H1 (cell line): ENCODE measurements around the gene THOC7. TPM values are rescaled to one million over a fixed set of nuclear protein-coding genes. Genes with fewer than 3 reads are reported as not detected.

Source experiments
- CTCF ChIA-PET: fragments of 300-600 bp; sonication (Branson Sonifier 250); formaldehyde crosslinking; loops from one replicate; lab custom pipeline; 2021; ENCODE audit not compliant: partially characterized antibody; lab: Charles Lee
- POLR2A ChIA-PET: fragments of 300-600 bp; sonication (Branson Sonifier 250); formaldehyde crosslinking; loops from one replicate; lab custom pipeline; 2021; ENCODE audit warnings: inconsistent platforms; ENCODE audit not compliant: partially characterized antibody; lab: Charles Lee
- DNase-seq, 2 experiments: peaks; one replicate each; pipeline versions ENCODE4 v3.0.0 to v3.0.0-alpha.2; 2010 to 2022; ENCODE audit warnings: low spot score in 2 of 2, low read depth in 1 of 2, mixed read lengths in 1 of 2
- FAIRE-seq: peaks from 2 replicates; lab custom pipeline; 2011; peaks lifted over from hg19 to GRCh38; lab: Jason Lieb, UNC
- H2AFZ ChIP-seq: 2 replicates; pipeline ENCODE4 v1.8.1; 2012; ENCODE audit warnings: low read length, inconsistent platforms
- H2AK5ac ChIP-seq: 2 replicates; pipeline ENCODE4 v1.6.1; 2013; ENCODE audit warnings: low read depth, low read length
- H2BK120ac ChIP-seq: replicated peaks from 2 replicates; pipeline ENCODE3; 2013; ENCODE audit warnings: low read depth, low read length, inconsistent platforms
- H2BK12ac ChIP-seq: 2 replicates; pipeline ENCODE4 v1.6.1; 2013; ENCODE audit warnings: low read depth, low read length
- H2BK15ac ChIP-seq: 2 replicates; pipeline ENCODE4 v1.6.1; 2013; ENCODE audit warnings: low read length
- H2BK20ac ChIP-seq: 2 replicates; pipeline ENCODE4 v1.6.1; 2013; ENCODE audit warnings: low read length
- H2BK5ac ChIP-seq: 2 replicates; pipeline ENCODE4 v1.6.1; 2013; ENCODE audit warnings: low read depth, low read length
- H3K14ac ChIP-seq: 2 replicates; pipeline ENCODE4 v1.6.1; 2013; ENCODE audit warnings: inconsistent platforms; ENCODE audit not compliant: insufficient read length
- H3K18ac ChIP-seq: 2 replicates; pipeline ENCODE4 v1.6.1; 2013; ENCODE audit warnings: low read length; ENCODE audit errors: extremely low read depth
- H3K23ac ChIP-seq: 2 replicates; pipeline ENCODE4 v1.6.1; 2013; ENCODE audit warnings: inconsistent platforms; ENCODE audit not compliant: insufficient read length
- H3K23me2 ChIP-seq: 2 replicates; pipeline ENCODE4 v1.6.1; 2013; ENCODE audit warnings: low read depth, low read length
- H3K27ac ChIP-seq: 2 replicates; pipeline ENCODE4 v1.6.1; 2011; ENCODE audit warnings: low read depth, low read length, inconsistent platforms
- H3K27me3 ChIP-seq, 4 experiments: replicated peaks in 1 of 4; 1 replicate in 1 of 4; 2 replicates in 3 of 4; pipeline versions ENCODE4 v1.6.1 to v1.8.1; 2011 to 2013; ENCODE audit warnings: low read length in 3 of 4, mild to moderate bottlenecking in 3 of 4, inconsistent platforms in 2 of 4, mixed read lengths in 2 of 4, moderate library complexity in 1 of 4; ENCODE audit not compliant: control insufficient read depth in 3 of 4, insufficient read depth in 3 of 4; ENCODE audit errors: extremely low read depth in 1 of 4
- H3K36me3 ChIP-seq, 4 experiments: 2 replicates each; pipeline versions ENCODE4 v1.6.1 to v1.8.1; 2011 to 2013; ENCODE audit warnings: mild to moderate bottlenecking in 4 of 4, low read length in 3 of 4, moderate library complexity in 2 of 4, control low read depth in 1 of 4, inconsistent platforms in 1 of 4; ENCODE audit not compliant: insufficient read depth in 4 of 4, control insufficient read depth in 2 of 4
- H3K4ac ChIP-seq: replicated peaks from 2 replicates; pipeline ENCODE3; 2013; ENCODE audit warnings: low read length, low read depth, mixed read lengths, inconsistent platforms; ENCODE audit not compliant: insufficient read length
- H3K4me1 ChIP-seq, 4 experiments: replicated peaks in 1 of 4; 1 replicate in 1 of 4; 2 replicates in 3 of 4; pipeline versions ENCODE4 v1.6.1 to v1.8.1; 2011 to 2013; ENCODE audit warnings: low read length in 3 of 4, inconsistent platforms in 2 of 4, mixed read lengths in 1 of 4; ENCODE audit not compliant: insufficient read depth in 4 of 4, control insufficient read depth in 3 of 4
- H3K4me2 ChIP-seq, 2 experiments: 2 replicates each; pipeline versions ENCODE4 v1.6.1 to v1.8.1; 2011 to 2013; ENCODE audit warnings: low read depth in 2 of 2, low read length in 2 of 2, control low read depth in 1 of 2, inconsistent platforms in 1 of 2, mild to moderate bottlenecking in 1 of 2; ENCODE audit not compliant: insufficient read depth in 1 of 2
- H3K4me3 ChIP-seq, 4 experiments: fragments of 200-600, 300-600 bp in 1 of 4; sonication (generic), shearing (Covaris generic), sonication (Bioruptor Twin) in 1 of 4; 2 replicates each; pipeline versions ENCODE4 v1.5.1 to v1.8.1; 2011 to 2016; ENCODE audit warnings: low read length in 4 of 4, low read depth in 3 of 4, control low read depth in 2 of 4, inconsistent platforms in 2 of 4, mild to moderate bottlenecking in 2 of 4, mixed read lengths in 1 of 4, moderate library complexity in 1 of 4; ENCODE audit not compliant: insufficient read depth in 2 of 4; ENCODE audit errors: extremely low read depth in 1 of 4
- H3K56ac ChIP-seq: replicated peaks from 2 replicates; pipeline ENCODE3; 2013; ENCODE audit warnings: low read depth, mild to moderate bottlenecking, mixed read lengths, low read length, inconsistent platforms; ENCODE audit not compliant: insufficient read length
- H3K79me1 ChIP-seq: 2 replicates; pipeline ENCODE4 v1.6.1; 2013; ENCODE audit warnings: low read depth, low read length, control low read depth
- H3K79me2 ChIP-seq, 2 experiments: 2 replicates each; pipeline versions ENCODE4 v1.6.1 to v1.8.1; 2012 to 2013; ENCODE audit warnings: low read length in 2 of 2, mild to moderate bottlenecking in 2 of 2, inconsistent platforms in 1 of 2; ENCODE audit not compliant: insufficient read depth in 2 of 2, control insufficient read depth in 1 of 2
- H3K9ac ChIP-seq, 4 experiments: replicated peaks in 1 of 4; 1 replicate in 1 of 4; 2 replicates in 3 of 4; pipeline versions ENCODE4 v1.6.1 to v1.8.1; 2011 to 2013; ENCODE audit warnings: low read depth in 3 of 4, low read length in 3 of 4, control low read depth in 2 of 4, mild to moderate bottlenecking in 2 of 4, moderate library complexity in 2 of 4, inconsistent platforms in 1 of 4; ENCODE audit errors: extremely low read depth in 1 of 4
- H3K9me3 ChIP-seq, 2 experiments: 2 replicates each; pipeline versions ENCODE4 v1.6.1 to v1.8.1; 2012 to 2013; ENCODE audit warnings: mild to moderate bottlenecking in 2 of 2, moderate library complexity in 2 of 2, control low read depth in 1 of 2, inconsistent platforms in 1 of 2, low read depth in 1 of 2, low read length in 1 of 2, mixed read lengths in 1 of 2; ENCODE audit not compliant: insufficient read depth in 2 of 2
- H4K20me1 ChIP-seq, 2 experiments: replicated peaks in 1 of 2; 2 replicates each; pipeline versions ENCODE3 to v1.8.1; 2011 to 2013; ENCODE audit warnings: inconsistent platforms in 2 of 2, low read length in 2 of 2, mild to moderate bottlenecking in 1 of 2; ENCODE audit not compliant: insufficient read depth in 2 of 2, control insufficient read depth in 1 of 2
- H4K5ac ChIP-seq: 2 replicates; pipeline ENCODE4 v1.6.1; 2013; ENCODE audit warnings: low read length, low read depth, mixed read lengths, inconsistent platforms; ENCODE audit not compliant: insufficient read length
- H4K8ac ChIP-seq: 2 replicates; pipeline ENCODE4 v1.8.0; 2013; ENCODE audit warnings: mild to moderate bottlenecking, moderate library complexity, low read length, inconsistent platforms; ENCODE audit not compliant: insufficient read depth; ENCODE audit errors: extremely low read depth
- H4K91ac ChIP-seq: replicated peaks from 2 replicates; pipeline ENCODE3; 2013; ENCODE audit warnings: low read length, mixed read lengths, inconsistent platforms; ENCODE audit not compliant: insufficient read length
- ASH2L ChIP-seq: fragments of 200-600, 300-600 bp; sonication (generic); IDR thresholded peaks from one replicate; pipeline ENCODE4 v1.7.1; 2017; ENCODE audit warnings: low read length
- CHD1 ChIP-seq: IDR thresholded peaks from 2 replicates; pipeline ENCODE4 v1.6.1; 2012; ENCODE audit warnings: low read depth, low read length, improper control_type of control experiment
- CREB1 ChIP-seq: IDR thresholded peaks from 2 replicates; pipeline ENCODE4 v1.6.1; 2012; ENCODE audit warnings: inconsistent platforms
- EZH2 ChIP-seq: fragments of 200-600 bp; sonication (generic); IDR thresholded peaks from 2 replicates; pipeline ENCODE4 v1.7.1; 2012; ENCODE audit warnings: low read depth, mild to moderate bottlenecking, moderate library complexity, low read length, inconsistent platforms; ENCODE audit not compliant: severe bottlenecking
- GABPA ChIP-seq: IDR thresholded peaks from 2 replicates; pipeline ENCODE4 v1.6.1; 2011; ENCODE audit warnings: mild to moderate bottlenecking, low read length, moderate library complexity, borderline replicate concordance; ENCODE audit not compliant: insufficient read depth
- JUND ChIP-seq: IDR thresholded peaks from 2 replicates; pipeline ENCODE4 v1.6.1; 2011; ENCODE audit warnings: mild to moderate bottlenecking, improper control_type of control experiment, low read length
- KDM4A ChIP-seq: IDR thresholded peaks from one replicate; pipeline ENCODE4 v1.7.1; 2012; ENCODE audit warnings: low read depth, mild to moderate bottlenecking, moderate library complexity, low read length, inconsistent platforms; ENCODE audit not compliant: severe bottlenecking
- KDM5A ChIP-seq: fragments of 200-600 bp; IDR thresholded peaks from 2 replicates; pipeline ENCODE4 v1.7.1; 2012; ENCODE audit warnings: mild to moderate bottlenecking, low read length, inconsistent platforms, mixed read lengths
- POLR2A ChIP-seq, 2 experiments: IDR thresholded peaks; 1 replicate in 1 of 2; 2 replicates in 1 of 2; pipeline ENCODE4 v1.6.1; 2011; ENCODE audit warnings: low read depth in 2 of 2, low read length in 2 of 2, mild to moderate bottlenecking in 2 of 2; ENCODE audit errors: control extremely low read depth in 1 of 2
- POLR2AphosphoS5 ChIP-seq: IDR thresholded peaks from 2 replicates; pipeline ENCODE4 v1.6.1; 2011; ENCODE audit warnings: low read depth, low read length
- SIN3A ChIP-seq, 2 experiments: IDR thresholded peaks in 1 of 2; conservative IDR thresholded peaks in 1 of 2; 2 replicates each; pipeline ENCODE4 v1.6.1; 2011 to 2012; ENCODE audit warnings: low read length in 2 of 2, improper control_type of control experiment in 1 of 2, low read depth in 1 of 2, mild to moderate bottlenecking in 1 of 2
- ZNF274 ChIP-seq: IDR thresholded peaks from 2 replicates; pipeline ENCODE4 v1.7.0; 2012; ENCODE audit warnings: low read length, borderline replicate concordance; ENCODE audit errors: extremely low read depth
- WGBS, 2 experiments: shearing (Covaris generic) in 1 of 2; methylation state at CpG; one replicate each; pipeline versions ENCODE4 v1.1.6 to v1.1.7; 2013 to 2015; ENCODE audit warnings: low lambda C conversion rate in 2 of 2, mixed read lengths in 2 of 2, inconsistent platforms in 1 of 2, low coverage in 1 of 2, missing lambda C conversion rate in 1 of 2; ENCODE audit not compliant: insufficient replicate concordance in 2 of 2, insufficient coverage in 1 of 2, insufficient read length in 1 of 2; ENCODE audit errors: extremely low coverage in 1 of 2, missing lambda C conversion rate in 1 of 2; 5-methylcytosine and 5-hydroxymethylcytosine counted together
- polyA plus RNA-seq, 7 experiments: library from polyadenylated mRNA; depleted of rRNA in 3 of 7; stranded (reverse) in 5 of 7; unstranded in 2 of 7; fragments of >200 nt in 5 of 7; fragments of 200-250 nt in 2 of 7; gene quantifications; 1 replicate in 5 of 7; 2 replicates in 1 of 7; 4 replicates in 1 of 7; pipeline versions ENCODE4 v1.2.1 to v1.2.3, GENCODE V29; 2011 to 2013; ENCODE audit warnings: missing spikeins in 2 of 7, mixed read lengths in 2 of 7
- total RNA-seq: library from RNA; stranded (reverse); fragmentation: NEBNext Ultra II Directional; extraction: Animal tissue kit (Norgen Biotek cat#: 25700); gene quantifications from 2 replicates; pipeline ENCODE4 v1.2.1, GENCODE V29; 2021
- TF ChIP-seq, protein P1 (sequence below): IDR thresholded peaks from 2 replicates; pipeline ENCODE4 v1.6.1; 2012; ENCODE audit warnings: inconsistent platforms

Gene THOC7
- total and polyA plus RNA-seq, 2 of the 8 experiments (the other 6 are each of a cell fraction or from before 2014, with no cell fraction given) = 18.7 to 74.0 TPM

DNA sequence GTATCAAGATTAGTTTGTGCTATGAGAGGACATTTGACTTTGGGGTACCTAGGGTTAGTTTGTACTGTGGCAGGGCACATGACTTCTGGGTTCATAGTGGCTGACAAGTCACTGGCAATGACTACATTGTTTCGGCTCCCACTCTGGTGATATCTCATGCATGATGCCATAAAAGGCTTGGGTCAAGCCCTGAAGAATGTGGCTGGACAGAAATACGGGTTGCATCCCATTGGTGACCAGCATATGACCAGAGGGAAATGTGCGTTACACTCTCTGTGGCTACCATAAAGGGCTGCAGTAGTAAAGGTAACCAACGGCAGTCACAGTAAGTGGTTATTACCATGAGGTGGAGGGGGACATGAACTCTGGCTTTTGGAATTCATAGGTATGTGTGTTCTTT is 18.4 kb downstream of the THOC7 start:
- Histone ChIP-seq H3K4me2 (no peak overlapping the region), H3K79me1 (peaks cover 2% of the 10 kb centered on the region; the same call in 1 of the 2 replicates), H3K18ac (no peak overlapping the region), H3K9me3 (no peaks in the 10 kb centered on the region), H3K79me2 (peaks cover 0 to 11% of the 10 kb centered on the region in 2 experiments; a peak in 3 of 4 replicates), H2AK5ac (no peak overlapping the region), H2BK120ac (no peak overlapping the region), H2AFZ (no peak overlapping the region), H3K4me3 (no peak overlapping the region), H3K27me3 (no peaks in the 10 kb centered on the region), H3K23ac (no peak overlapping the region), H2BK20ac (no peak overlapping the region), H3K4me1 (peaks cover 0 to 7% (median 2%) of the 10 kb centered on the region in 4 experiments; a peak in 3 of 7 replicates), H3K9ac (no peak overlapping the region), H3K27ac (no peak overlapping the region), H3K4ac (no peak overlapping the region), H3K23me2 (no peaks in the 10 kb centered on the region), H4K91ac (no peak overlapping the region), H4K20me1 (no peaks in the 10 kb centered on the region), H4K5ac (no peak overlapping the region), H4K8ac (no peak overlapping the region), H2BK12ac (no peak overlapping the region), H3K36me3 (no peaks in the 10 kb centered on the region), H2BK5ac (no peak overlapping the region), H3K14ac (no peak overlapping the region), H2BK15ac (no peak overlapping the region), H3K56ac (no peak overlapping the region)
- 94% methylated on average over 4 of the region's 4 CpGs; no CpG with 5 or more reads in 1 of the 2 experiments for WGBS, 2 experiments
- CTCF ChIA-PET = interaction anchor here (1.1 to 1.5 kb wide), 3 partner anchors 14 to 117 kb away, joined by 3 to 5 read pairs (median 4); no protein-coding TSS in a partner anchor
- DNase-seq (no peak), FAIRE-seq (no peak)
- POLR2A ChIA-PET = interaction anchor here (1.2 kb wide), 1 partner anchor 14 kb away, joined by 3 read pairs; no protein-coding TSS in a partner anchor
- TF ChIP-seq EZH2 (no peak), POLR2AphosphoS5 (no peak), GABPA (no peak), POLR2A (IDR thresholded peaks at IDR 0.05; ENCODE audit: control extremely low read depth in 1 of 2, low read depth in 2 of 2, low read length in 2 of 2) (no peak), CHD1 (no peak), KDM5A (no peak), ZNF274 (no peak), CREB1 (no peak), SIN3A (conservative IDR thresholded peaks at IDR 0.05 in 1 of 2, IDR thresholded peaks at IDR 0.05 in 1 of 2; ENCODE audit: low read depth in 1 of 2, low read length in 2 of 2) (no peak), JUND (no peak), KDM4A (no peak), ASH2L (no peak)
- TF ChIP-seq, protein P1, sequence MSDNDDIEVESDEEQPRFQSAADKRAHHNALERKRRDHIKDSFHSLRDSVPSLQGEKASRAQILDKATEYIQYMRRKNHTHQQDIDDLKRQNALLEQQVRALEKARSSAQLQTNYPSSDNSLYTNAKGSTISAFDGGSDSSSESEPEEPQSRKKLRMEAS = no peak
